HEK293 (cell line): ENCODE results near the gene ATP5PB.

ENCODE experiments used
- HOXD13 ChIP-seq: sonication (generic); formaldehyde crosslinking; IDR thresholded peaks from 2 replicates; pipeline ENCODE4 v1.8.0; 2022; ENCODE audit warnings: missing genetic modification reagents, borderline replicate concordance
- KLF10 ChIP-seq: fragments of 450-650 bp; IDR thresholded peaks from 2 replicates; pipeline ENCODE4 v1.5.1; 2018; ENCODE audit warnings: missing biosample characterization, mild to moderate bottlenecking, missing genetic modification characterization
- KLF16 ChIP-seq: fragments of 450-650 bp; formaldehyde crosslinking; IDR thresholded peaks from 2 replicates; pipeline ENCODE4 v1.5.1; 2017; ENCODE audit warnings: missing biosample characterization, missing genetic modification characterization
- MEIS1 ChIP-seq: sonication (generic); formaldehyde crosslinking; IDR thresholded peaks from 2 replicates; pipeline ENCODE4 v1.8.1; 2022; ENCODE audit warnings: missing genetic modification reagents, mild to moderate bottlenecking, borderline replicate concordance
- MZF1 ChIP-seq: fragments of 450-650 bp; formaldehyde crosslinking; IDR thresholded peaks from 2 replicates; pipeline ENCODE4 v1.5.1; 2017; ENCODE audit warnings: missing biosample characterization, missing genetic modification characterization, borderline replicate concordance
- PRDM1 ChIP-seq: fragments of 450-650 bp; formaldehyde crosslinking; IDR thresholded peaks from 2 replicates; pipeline ENCODE4; 2016; ENCODE audit warnings: missing biosample characterization, missing genetic modification characterization
- YY2 ChIP-seq: fragments of 450-650 bp; formaldehyde crosslinking; IDR thresholded peaks from 2 replicates; pipeline ENCODE4 v1.5.1; 2016; ENCODE audit warnings: missing biosample characterization, missing genetic modification characterization
- ZBTB8A ChIP-seq: fragments of 450-650 bp; formaldehyde crosslinking; IDR thresholded peaks from 2 replicates; pipeline ENCODE4 v1.5.1; 2016; ENCODE audit warnings: missing biosample characterization, missing genetic modification characterization
- ZFHX2 ChIP-seq: fragments of 450-650 bp; formaldehyde crosslinking; conservative IDR thresholded peaks from 2 replicates; pipeline ENCODE4 v1.5.1; 2016; ENCODE audit warnings: missing biosample characterization, missing genetic modification characterization
- ZFP37 ChIP-seq: fragments of 450-650 bp; formaldehyde crosslinking; IDR thresholded peaks from 2 replicates; pipeline ENCODE4 v1.5.1; 2016; ENCODE audit warnings: missing biosample characterization, missing genetic modification characterization
- ZIC2 ChIP-seq: fragments of 450-650 bp; formaldehyde crosslinking; IDR thresholded peaks from 2 replicates; pipeline ENCODE4 v1.5.1; 2016; ENCODE audit warnings: missing biosample characterization, missing genetic modification characterization
- ZNF138 ChIP-seq: fragments of 450-650 bp; formaldehyde crosslinking; IDR thresholded peaks from 2 replicates; pipeline ENCODE4 v1.5.1; 2016; ENCODE audit warnings: missing biosample characterization, missing genetic modification characterization, borderline replicate concordance
- ZNF140 ChIP-seq: fragments of 450-650 bp; formaldehyde crosslinking; IDR thresholded peaks from 2 replicates; pipeline ENCODE4 v1.5.1; 2016; ENCODE audit warnings: missing biosample characterization, missing genetic modification characterization
- ZNF23 ChIP-seq: fragments of 450-650 bp; formaldehyde crosslinking; IDR thresholded peaks from 2 replicates; pipeline ENCODE4 v1.5.1; 2016; ENCODE audit warnings: missing biosample characterization, missing genetic modification characterization, borderline replicate concordance
- ZNF24 ChIP-seq: fragments of 450-650 bp; formaldehyde crosslinking; IDR thresholded peaks from 2 replicates; pipeline ENCODE4 v1.5.1; 2016; ENCODE audit warnings: missing biosample characterization, missing genetic modification characterization
- ZNF248 ChIP-seq: fragments of 450-650 bp; formaldehyde crosslinking; IDR thresholded peaks from 2 replicates; pipeline ENCODE4 v1.5.1; 2017; ENCODE audit warnings: missing biosample characterization, missing genetic modification characterization
- ZNF266 ChIP-seq: fragments of 450-650 bp; formaldehyde crosslinking; IDR thresholded peaks from 2 replicates; pipeline ENCODE4 v1.5.1; 2016; ENCODE audit warnings: missing biosample characterization, missing genetic modification characterization, low read depth
- ZNF324 ChIP-seq: fragments of 450-650 bp; formaldehyde crosslinking; IDR thresholded peaks from 2 replicates; pipeline ENCODE4 v1.5.1; 2016; ENCODE audit warnings: missing biosample characterization, missing genetic modification characterization
- ZNF404 ChIP-seq: fragments of 450-650 bp; formaldehyde crosslinking; IDR thresholded peaks from 2 replicates; pipeline ENCODE4 v1.5.1; 2017; ENCODE audit warnings: missing biosample characterization, missing genetic modification characterization
- ZNF416 ChIP-seq: fragments of 450-650 bp; formaldehyde crosslinking; IDR thresholded peaks from 2 replicates; pipeline ENCODE4 v1.5.1; 2016; ENCODE audit warnings: missing biosample characterization, missing genetic modification characterization
- ZNF501 ChIP-seq: fragments of 450-650 bp; formaldehyde crosslinking; IDR thresholded peaks from 2 replicates; pipeline ENCODE4 v1.5.1; 2016; ENCODE audit warnings: missing biosample characterization, missing genetic modification characterization
- ZNF529 ChIP-seq: fragments of 450-650 bp; formaldehyde crosslinking; IDR thresholded peaks from 2 replicates; pipeline ENCODE4 v1.5.1; 2017; ENCODE audit warnings: missing genetic modification characterization, missing biosample characterization; ENCODE audit not compliant: insufficient replicate concordance
- ZNF548 ChIP-seq: fragments of 450-650 bp; formaldehyde crosslinking; IDR thresholded peaks from 2 replicates; pipeline ENCODE4 v1.5.1; 2016; ENCODE audit warnings: missing biosample characterization, missing genetic modification characterization
- ZNF626 ChIP-seq: fragments of 450-650 bp; sonication (Bioruptor Pico); formaldehyde crosslinking; IDR thresholded peaks from 2 replicates; pipeline ENCODE4 v1.5.1; 2018; ENCODE audit warnings: missing biosample characterization, missing genetic modification characterization, inconsistent platforms
- ZNF707 ChIP-seq: fragments of 450-650 bp; formaldehyde crosslinking; IDR thresholded peaks from 2 replicates; pipeline ENCODE4 v1.5.1; 2016; ENCODE audit warnings: missing biosample characterization, missing genetic modification characterization
- ZNF843 ChIP-seq: fragments of 450-650 bp; formaldehyde crosslinking; IDR thresholded peaks from 2 replicates; pipeline ENCODE4 v1.5.1; 2016; ENCODE audit warnings: missing biosample characterization, missing genetic modification characterization
- ZSCAN16 ChIP-seq: fragments of 450-650 bp; formaldehyde crosslinking; IDR thresholded peaks from 2 replicates; pipeline ENCODE4 v1.5.1; 2016; ENCODE audit warnings: missing biosample characterization, missing genetic modification characterization
- TF ChIP-seq, protein P1 (sequence below): fragments of 450-650 bp; formaldehyde crosslinking; IDR thresholded peaks from 2 replicates; pipeline ENCODE4 v1.5.1; 2016; ENCODE audit warnings: missing biosample characterization, missing genetic modification characterization
- TF ChIP-seq, protein P2 (sequence below): fragments of 450-650 bp; formaldehyde crosslinking; IDR thresholded peaks from 2 replicates; pipeline ENCODE4 v1.5.1; 2016; ENCODE audit warnings: missing biosample characterization, missing genetic modification characterization
- TF ChIP-seq, protein P3 (sequence below): fragments of 450-650 bp; formaldehyde crosslinking; IDR thresholded peaks from 2 replicates; pipeline ENCODE4 v1.5.1; 2016; ENCODE audit warnings: missing biosample characterization, missing genetic modification characterization, borderline replicate concordance
- TF ChIP-seq, protein P4 (sequence below): fragments of 450-650 bp; formaldehyde crosslinking; IDR thresholded peaks from 2 replicates; pipeline ENCODE4 v1.5.1; 2016; ENCODE audit warnings: missing biosample characterization, missing genetic modification characterization

The ATP5PB gene

DNA sequence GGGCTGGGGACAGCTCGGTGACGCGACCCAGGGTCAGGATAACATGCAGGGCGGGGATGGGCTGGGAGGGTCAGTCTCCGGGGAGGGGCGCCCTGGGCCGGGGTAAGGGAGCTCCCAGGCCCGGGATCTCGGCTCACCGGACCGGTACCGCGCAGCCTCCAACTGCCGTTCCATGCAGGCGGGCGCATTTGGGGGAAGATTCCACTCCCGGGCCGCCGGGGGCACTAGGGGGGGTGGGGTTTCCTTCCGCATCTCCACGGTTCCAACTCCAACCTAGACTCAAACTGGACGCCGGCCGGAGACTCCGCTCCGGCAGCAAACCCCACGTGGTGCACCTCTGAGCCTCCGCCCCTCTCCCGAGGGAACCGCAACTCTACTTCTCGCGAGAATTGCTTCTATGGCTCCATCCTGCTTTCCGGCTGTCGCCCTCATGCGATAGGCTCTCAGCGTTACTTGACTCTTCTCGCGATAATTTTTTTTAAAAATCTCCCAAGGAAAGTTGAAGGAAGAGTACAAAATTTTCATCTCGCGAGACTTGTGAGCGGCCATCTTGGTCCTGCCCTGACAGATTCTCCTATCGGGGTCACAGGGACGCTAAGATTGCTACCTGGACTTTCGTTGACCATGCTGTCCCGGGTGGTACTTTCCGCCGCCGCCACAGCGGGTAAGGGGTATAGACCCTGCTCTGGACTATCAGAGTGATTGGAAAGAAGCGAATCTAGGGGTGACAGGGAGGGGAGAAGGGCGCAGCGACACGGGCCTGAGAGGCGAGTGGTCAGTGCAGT, at the start of gene ATP5PB, which contains the start of gene WDR77 (continued):
- no peak for TF ChIP-seq ZNF548 (tag by site-specific recombination)
- TF ChIP-seq ZNF266 (tag by site-specific recombination), result no peak
- TF ChIP-seq MZF1 (tag by site-specific recombination), result no peak
- no peak for TF ChIP-seq ZNF843 (tag by site-specific recombination)
- no peak; the same call in 1 of the 2 replicates for TF ChIP-seq ZNF24 (tag by site-specific recombination)
- no peak for TF ChIP-seq HOXD13 (CRISPR knock-in tag)
- TF ChIP-seq ZFHX2, result no peak
- TF ChIP-seq ZNF707 (tag by site-specific recombination), result no peak
- TF ChIP-seq, protein P1, sequence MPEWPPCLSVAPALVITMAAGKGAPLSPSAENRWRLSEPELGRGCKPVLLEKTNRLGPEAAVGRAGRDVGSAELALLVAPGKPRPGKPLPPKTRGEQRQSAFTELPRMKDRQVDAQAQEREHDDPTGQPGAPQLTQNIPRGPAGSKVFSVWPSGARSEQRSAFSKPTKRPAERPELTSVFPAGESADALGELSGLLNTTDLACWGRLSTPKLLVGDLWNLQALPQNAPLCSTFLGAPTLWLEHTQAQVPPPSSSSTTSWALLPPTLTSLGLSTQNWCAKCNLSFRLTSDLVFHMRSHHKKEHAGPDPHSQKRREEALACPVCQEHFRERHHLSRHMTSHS (tag by site-specific recombination), result no peak
- TF ChIP-seq ZBTB8A (tag by site-specific recombination), result no peak
- no peak for TF ChIP-seq ZNF138
- TF ChIP-seq, protein P2, sequence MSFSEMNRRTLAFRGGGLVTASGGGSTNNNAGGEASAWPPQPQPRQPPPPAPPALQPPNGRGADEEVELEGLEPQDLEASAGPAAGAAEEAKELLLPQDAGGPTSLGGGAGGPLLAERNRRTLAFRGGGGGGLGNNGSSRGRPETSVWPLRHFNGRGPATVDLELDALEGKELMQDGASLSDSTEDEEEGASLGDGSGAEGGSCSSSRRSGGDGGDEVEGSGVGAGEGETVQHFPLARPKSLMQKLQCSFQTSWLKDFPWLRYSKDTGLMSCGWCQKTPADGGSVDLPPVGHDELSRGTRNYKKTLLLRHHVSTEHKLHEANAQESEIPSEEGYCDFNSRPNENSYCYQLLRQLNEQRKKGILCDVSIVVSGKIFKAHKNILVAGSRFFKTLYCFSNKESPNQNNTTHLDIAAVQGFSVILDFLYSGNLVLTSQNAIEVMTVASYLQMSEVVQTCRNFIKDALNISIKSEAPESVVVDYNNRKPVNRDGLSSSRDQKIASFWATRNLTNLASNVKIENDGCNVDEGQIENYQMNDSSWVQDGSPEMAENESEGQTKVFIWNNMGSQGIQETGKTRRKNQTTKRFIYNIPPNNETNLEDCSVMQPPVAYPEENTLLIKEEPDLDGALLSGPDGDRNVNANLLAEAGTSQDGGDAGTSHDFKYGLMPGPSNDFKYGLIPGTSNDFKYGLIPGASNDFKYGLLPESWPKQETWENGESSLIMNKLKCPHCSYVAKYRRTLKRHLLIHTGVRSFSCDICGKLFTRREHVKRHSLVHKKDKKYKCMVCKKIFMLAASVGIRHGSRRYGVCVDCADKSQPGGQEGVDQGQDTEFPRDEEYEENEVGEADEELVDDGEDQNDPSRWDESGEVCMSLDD (tag by site-specific recombination), result peak; percentile 83; the same call in 1 of the 2 replicates
- no peak for TF ChIP-seq ZNF404 (tag by site-specific recombination)
- no peak for TF ChIP-seq KLF10 (tag by site-specific recombination)
- no peak for TF ChIP-seq ZNF248
- TF ChIP-seq ZNF501 (tag by site-specific recombination), result peak; percentile 76
- TF ChIP-seq YY2 (tag by site-specific recombination), result 0 out of 2 replicates have a peak, but pooled peaks have one; percentile 53
- TF ChIP-seq ZNF416 (tag by site-specific recombination), result no peak
- 0 out of 2 replicates have a peak, but pooled peaks have one; percentile 63 for TF ChIP-seq ZNF324 (tag by site-specific recombination)
- TF ChIP-seq ZNF140 (tag by site-specific recombination), result no peak
- TF ChIP-seq ZFP37 (tag by site-specific recombination), result 0 out of 2 replicates have a peak, but pooled peaks have one; percentile 52
- TF ChIP-seq MEIS1 (CRISPR knock-in tag), result no peak
- no peak for TF ChIP-seq ZNF23
- TF ChIP-seq, protein P3, sequence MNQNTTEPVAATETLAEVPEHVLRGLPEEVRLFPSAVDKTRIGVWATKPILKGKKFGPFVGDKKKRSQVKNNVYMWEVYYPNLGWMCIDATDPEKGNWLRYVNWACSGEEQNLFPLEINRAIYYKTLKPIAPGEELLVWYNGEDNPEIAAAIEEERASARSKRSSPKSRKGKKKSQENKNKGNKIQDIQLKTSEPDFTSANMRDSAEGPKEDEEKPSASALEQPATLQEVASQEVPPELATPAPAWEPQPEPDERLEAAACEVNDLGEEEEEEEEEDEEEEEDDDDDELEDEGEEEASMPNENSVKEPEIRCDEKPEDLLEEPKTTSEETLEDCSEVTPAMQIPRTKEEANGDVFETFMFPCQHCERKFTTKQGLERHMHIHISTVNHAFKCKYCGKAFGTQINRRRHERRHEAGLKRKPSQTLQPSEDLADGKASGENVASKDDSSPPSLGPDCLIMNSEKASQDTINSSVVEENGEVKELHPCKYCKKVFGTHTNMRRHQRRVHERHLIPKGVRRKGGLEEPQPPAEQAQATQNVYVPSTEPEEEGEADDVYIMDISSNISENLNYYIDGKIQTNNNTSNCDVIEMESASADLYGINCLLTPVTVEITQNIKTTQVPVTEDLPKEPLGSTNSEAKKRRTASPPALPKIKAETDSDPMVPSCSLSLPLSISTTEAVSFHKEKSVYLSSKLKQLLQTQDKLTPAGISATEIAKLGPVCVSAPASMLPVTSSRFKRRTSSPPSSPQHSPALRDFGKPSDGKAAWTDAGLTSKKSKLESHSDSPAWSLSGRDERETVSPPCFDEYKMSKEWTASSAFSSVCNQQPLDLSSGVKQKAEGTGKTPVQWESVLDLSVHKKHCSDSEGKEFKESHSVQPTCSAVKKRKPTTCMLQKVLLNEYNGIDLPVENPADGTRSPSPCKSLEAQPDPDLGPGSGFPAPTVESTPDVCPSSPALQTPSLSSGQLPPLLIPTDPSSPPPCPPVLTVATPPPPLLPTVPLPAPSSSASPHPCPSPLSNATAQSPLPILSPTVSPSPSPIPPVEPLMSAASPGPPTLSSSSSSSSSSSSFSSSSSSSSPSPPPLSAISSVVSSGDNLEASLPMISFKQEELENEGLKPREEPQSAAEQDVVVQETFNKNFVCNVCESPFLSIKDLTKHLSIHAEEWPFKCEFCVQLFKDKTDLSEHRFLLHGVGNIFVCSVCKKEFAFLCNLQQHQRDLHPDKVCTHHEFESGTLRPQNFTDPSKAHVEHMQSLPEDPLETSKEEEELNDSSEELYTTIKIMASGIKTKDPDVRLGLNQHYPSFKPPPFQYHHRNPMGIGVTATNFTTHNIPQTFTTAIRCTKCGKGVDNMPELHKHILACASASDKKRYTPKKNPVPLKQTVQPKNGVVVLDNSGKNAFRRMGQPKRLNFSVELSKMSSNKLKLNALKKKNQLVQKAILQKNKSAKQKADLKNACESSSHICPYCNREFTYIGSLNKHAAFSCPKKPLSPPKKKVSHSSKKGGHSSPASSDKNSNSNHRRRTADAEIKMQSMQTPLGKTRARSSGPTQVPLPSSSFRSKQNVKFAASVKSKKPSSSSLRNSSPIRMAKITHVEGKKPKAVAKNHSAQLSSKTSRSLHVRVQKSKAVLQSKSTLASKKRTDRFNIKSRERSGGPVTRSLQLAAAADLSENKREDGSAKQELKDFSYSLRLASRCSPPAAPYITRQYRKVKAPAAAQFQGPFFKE (tag by site-specific recombination), result peak; percentile 59; the same call in 1 of the 2 replicates
- TF ChIP-seq ZIC2 (tag by site-specific recombination), result no peak; the same call in 1 of the 2 replicates
- no peak for TF ChIP-seq ZNF626 (tag by site-specific recombination)
- TF ChIP-seq, protein P4, sequence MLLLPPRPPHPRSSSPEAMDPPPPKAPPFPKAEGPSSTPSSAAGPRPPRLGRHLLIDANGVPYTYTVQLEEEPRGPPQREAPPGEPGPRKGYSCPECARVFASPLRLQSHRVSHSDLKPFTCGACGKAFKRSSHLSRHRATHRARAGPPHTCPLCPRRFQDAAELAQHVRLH (tag by site-specific recombination), result no peak
- TF ChIP-seq ZSCAN16 (tag by site-specific recombination), result no peak
- TF ChIP-seq ZNF529 (tag by site-specific recombination), result no peak
- no peak for TF ChIP-seq PRDM1 (tag by site-specific recombination)
- TF ChIP-seq KLF16 (tag by site-specific recombination), result peak; percentile 69; the same call in 1 of the 2 replicates
